ENCODE results near the gene PI4KA.

DNA sequence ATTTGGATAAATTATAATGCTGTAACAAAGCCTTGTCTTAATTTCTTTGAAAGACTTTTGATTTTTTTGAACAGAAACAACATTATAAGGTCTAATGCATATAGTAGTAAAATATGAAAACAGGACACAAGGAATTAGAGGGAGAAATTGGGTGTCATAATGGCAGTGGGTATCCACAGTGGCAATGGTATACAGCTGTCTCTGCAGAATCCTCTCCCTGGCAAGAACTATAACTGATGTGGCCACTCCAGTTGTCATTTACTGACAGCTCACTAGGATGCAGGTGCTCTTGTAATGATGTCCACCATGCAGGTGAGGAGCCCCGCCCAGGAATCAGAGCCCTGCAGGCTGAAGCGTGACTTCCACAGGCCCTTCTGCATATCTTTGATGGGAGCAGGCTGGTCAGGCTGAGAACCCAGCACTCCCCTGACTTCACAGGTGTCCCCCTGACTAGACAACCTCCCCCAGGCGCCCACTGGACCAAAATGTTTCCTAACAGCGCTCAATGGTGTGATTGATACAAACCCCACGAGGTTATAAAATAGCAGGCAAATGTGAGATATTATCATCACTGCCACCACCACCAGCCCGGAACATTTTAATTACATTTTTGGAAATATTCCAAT, 117.5 kb downstream of the PI4KA start:
- TF ChIP-seq, protein P1, sequence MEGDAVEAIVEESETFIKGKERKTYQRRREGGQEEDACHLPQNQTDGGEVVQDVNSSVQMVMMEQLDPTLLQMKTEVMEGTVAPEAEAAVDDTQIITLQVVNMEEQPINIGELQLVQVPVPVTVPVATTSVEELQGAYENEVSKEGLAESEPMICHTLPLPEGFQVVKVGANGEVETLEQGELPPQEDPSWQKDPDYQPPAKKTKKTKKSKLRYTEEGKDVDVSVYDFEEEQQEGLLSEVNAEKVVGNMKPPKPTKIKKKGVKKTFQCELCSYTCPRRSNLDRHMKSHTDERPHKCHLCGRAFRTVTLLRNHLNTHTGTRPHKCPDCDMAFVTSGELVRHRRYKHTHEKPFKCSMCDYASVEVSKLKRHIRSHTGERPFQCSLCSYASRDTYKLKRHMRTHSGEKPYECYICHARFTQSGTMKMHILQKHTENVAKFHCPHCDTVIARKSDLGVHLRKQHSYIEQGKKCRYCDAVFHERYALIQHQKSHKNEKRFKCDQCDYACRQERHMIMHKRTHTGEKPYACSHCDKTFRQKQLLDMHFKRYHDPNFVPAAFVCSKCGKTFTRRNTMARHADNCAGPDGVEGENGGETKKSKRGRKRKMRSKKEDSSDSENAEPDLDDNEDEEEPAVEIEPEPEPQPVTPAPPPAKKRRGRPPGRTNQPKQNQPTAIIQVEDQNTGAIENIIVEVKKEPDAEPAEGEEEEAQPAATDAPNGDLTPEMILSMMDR (conservative IDR thresholded peaks at IDR 0.05; ENCODE audit: low read depth in 2 of 2) = no peak
- TF ChIP-seq ZNF114 (CRISPR knock-in tag; IDR thresholded peaks at IDR 0.05) = no peak
